Measurements from ENCODE around the gene TEX36. TPM values are rescaled to one million over a fixed set of nuclear protein-coding genes. Genes with fewer than 3 reads are reported as not detected.
"Not testable (repeated sequence)": the region's sequence is repeated elsewhere in the genome, so short reads cannot be mapped to it uniquely, and the experiment has no call there.

The TEX36 gene
- total RNA-seq, 4 donors from 2014 or later: not detected

GRCh38 chr10:125625586-125625985, 57.4 kb downstream of the TEX36 start:
- intact Hi-C loops (cut with DNase I): loop anchor here (5.0 kb wide), 1 partner anchor 458 kb away; no protein-coding TSS in a partner anchor
- DNase-seq: no peak
- 61 to 79% methylated on average over 10 of the region's 12 CpGs for WGBS, 2 donors

GRCh38 chr10:125624800-125625199, 58.2 kb downstream of the TEX36 start:
- DNase-seq: no peak
- Histone ChIP-seq H3K36me3 (no peaks in the 10 kb centered on the region), H3K27me3 (peaks cover 0 to 40% (median 0%) of the 10 kb centered on the region in 4 donors), H3K9me3 (no peaks in the 10 kb centered on the region), H3K4me3 (no peak overlapping the region), H3K27ac (no peak overlapping the region), H3K4me1 (no peaks in the 10 kb centered on the region)
- intact Hi-C loops (cut with DNase I): loop anchor here (5.0 kb wide), 1 partner anchor 457 kb away; no protein-coding TSS in a partner anchor
- no peak for TF ChIP-seq POLR2A (IDR thresholded peaks at IDR 0.05)
- TF ChIP-seq CTCF (IDR thresholded peaks at IDR 0.05): no peak
- WGBS, 2 donors: 83 to 84% methylated on average over 6 to 7 of the region's 7 CpGs

More at GRCh38 chr10:125625586-125625985, 57.4 kb downstream of the TEX36 start:
- no peak overlapping the region for H3K27ac ChIP-seq
- peaks cover 0 to 40% (median 0%) of the 10 kb centered on the region in 4 donors for H3K27me3 ChIP-seq
- H3K4me3 ChIP-seq: no peak overlapping the region
- no peaks in the 10 kb centered on the region for H3K9me3 ChIP-seq
- no peak for TF ChIP-seq POLR2A (IDR thresholded peaks at IDR 0.05)
- TF ChIP-seq CTCF (IDR thresholded peaks at IDR 0.05): no peak
- H3K4me1 ChIP-seq: no peaks in the 10 kb centered on the region
- H3K36me3 ChIP-seq: no peaks in the 10 kb centered on the region

GRCh38 chr10:125621052-125621451, 61.9 kb downstream of the TEX36 start:
- H3K4me1 ChIP-seq: no peaks in the 10 kb centered on the region
- H3K27me3 ChIP-seq: peaks cover 0 to 29% (median 0%) of the 10 kb centered on the region in 4 donors
- TF ChIP-seq POLR2A (IDR thresholded peaks at IDR 0.05) (no peak), CTCF (IDR thresholded peaks at IDR 0.05) (no peak)
- 95% methylated on average over 4 of the region's 4 CpGs for WGBS, 2 donors
- intact Hi-C loops (cut with DNase I): no loop called here
- no peak for DNase-seq
- H3K4me3 ChIP-seq: no peak overlapping the region
- no peak overlapping the region for H3K27ac ChIP-seq
- H3K9me3 ChIP-seq: no peaks in the 10 kb centered on the region
- H3K36me3 ChIP-seq: no peaks in the 10 kb centered on the region

GRCh38 chr10:125620401-125620800, 62.6 kb downstream of the TEX36 start:
- H3K4me1 ChIP-seq: no peaks in the 10 kb centered on the region
- 62 to 69% methylated on average over 1 of the region's 1 CpG for WGBS, 2 donors
- no peaks in the 10 kb centered on the region for H3K9me3 ChIP-seq
- no peak overlapping the region for H3K27ac ChIP-seq
- H3K27me3 ChIP-seq: peaks cover 0 to 23% (median 0%) of the 10 kb centered on the region in 4 donors
- H3K36me3 ChIP-seq: no peaks in the 10 kb centered on the region
- intact Hi-C loops (cut with DNase I): no loop called here
- TF ChIP-seq CTCF (IDR thresholded peaks at IDR 0.05) (no peak), POLR2A (IDR thresholded peaks at IDR 0.05) (no peak)
- no peak for DNase-seq
- H3K4me3 ChIP-seq: no peak overlapping the region

GRCh38 chr10:125613062-125613461, 69.9 kb downstream of the TEX36 start:
- intact Hi-C loops (cut with DNase I); H3K27ac ChIP-seq; DNase-seq; H3K9me3 ChIP-seq; H3K27me3 ChIP-seq; H3K36me3 ChIP-seq; H3K4me3 ChIP-seq; H3K4me1 ChIP-seq: not testable (repeated sequence)
- WGBS, 2 donors: 84 to 90% methylated on average over 6 to 7 of the region's 8 CpGs

- no peaks in the 10 kb centered on the region for H3K4me1 ChIP-seq
- no peaks in the 10 kb centered on the region for H3K36me3 ChIP-seq
- TF ChIP-seq POLR2A (IDR thresholded peaks at IDR 0.05) (no peak), CTCF (IDR thresholded peaks at IDR 0.05) (no peak)
- H3K9me3 ChIP-seq: no peaks in the 10 kb centered on the region
- intact Hi-C loops (cut with DNase I): no loop called here
- no peak overlapping the region for H3K27ac ChIP-seq
- DNase-seq: no peak
- WGBS, 2 donors: 60 to 62% methylated on average over 1 of the region's 1 CpG
- H3K27me3 ChIP-seq: no peaks in the 10 kb centered on the region
- H3K4me3 ChIP-seq: no peak overlapping the region
These were observed 71.2 kb downstream of the TEX36 start for GRCh38 chr10:125611756-125612155.

Measured in esophagus squamous epithelium (tissue), 5 donors.